HepG2 (cell line): ENCODE data around the gene GRK6. TPM values are rescaled to one million over a fixed set of nuclear protein-coding genes. Genes with fewer than 3 reads are reported as not detected.

Source experiments
- ATF7 ChIP-seq, 2 experiments: fragments of 450-650 bp in 1 of 2; sonication (generic) in 1 of 2; formaldehyde crosslinking in 1 of 2; IDR thresholded peaks; 2 replicates each; pipeline versions ENCODE4 v1.4.0 to v1.6.1; 2016 to 2020; ENCODE audit warnings: antibody characterized with exemption in 1 of 2, mild to moderate bottlenecking in 1 of 2, missing genetic modification reagents in 1 of 2
- HNF4G ChIP-seq, 2 experiments: sonication (generic) in 1 of 2; formaldehyde crosslinking in 1 of 2; IDR thresholded peaks; 2 replicates each; pipeline versions ENCODE4 v1.4.0 to v1.6.1; 2011 to 2020; ENCODE audit warnings: borderline replicate concordance in 2 of 2, low read depth in 2 of 2, mild to moderate bottlenecking in 2 of 2, low read length in 1 of 2, missing genetic modification reagents in 1 of 2, moderate library complexity in 1 of 2
- NFIB ChIP-seq: sonication (generic); formaldehyde crosslinking; IDR thresholded peaks from 2 replicates; pipeline ENCODE4 v1.9.0; 2021; ENCODE audit warnings: missing genetic modification reagents, mild to moderate bottlenecking, borderline replicate concordance
- RORA ChIP-seq: sonication (generic); formaldehyde crosslinking; IDR thresholded peaks from 2 replicates; pipeline ENCODE4 v1.5.0; 2020; ENCODE audit warnings: mild to moderate bottlenecking, missing genetic modification reagents, moderate library complexity
- SRY ChIP-seq: sonication (generic); formaldehyde crosslinking; IDR thresholded peaks from 2 replicates; pipeline ENCODE4 v1.8.0; 2022; ENCODE audit warnings: mild to moderate bottlenecking, missing genetic modification reagents
- STAG1 ChIP-seq: sonication (generic); formaldehyde crosslinking; IDR thresholded peaks from 2 replicates; pipeline ENCODE4 v1.4.0; 2020; ENCODE audit warnings: missing genetic modification reagents
- SYNCRIP ChIP-seq: fragments of 200-400 bp; formaldehyde crosslinking; IDR thresholded peaks from 2 replicates; pipeline ENCODE4 v1.6.1; 2018; ENCODE audit warnings: mild to moderate bottlenecking, low read depth, low read length; ENCODE audit not compliant: insufficient read depth
- TFDP2 ChIP-seq: sonication (generic); formaldehyde crosslinking; IDR thresholded peaks from 2 replicates; pipeline ENCODE4 v1.4.0; 2020; ENCODE audit warnings: missing genetic modification reagents
- ZFP36 ChIP-seq: fragments of 150-350 bp; IDR thresholded peaks from 2 replicates; pipeline ENCODE4 v1.6.1; 2018; ENCODE audit warnings: borderline replicate concordance, low read length, low read depth; ENCODE audit not compliant: partially characterized antibody
- ZNF766 ChIP-seq: sonication (generic); formaldehyde crosslinking; IDR thresholded peaks from 2 replicates; pipeline ENCODE4 v1.5.0; 2020; ENCODE audit warnings: missing genetic modification reagents, borderline replicate concordance
- ZNF800 ChIP-seq: sonication (generic); formaldehyde crosslinking; IDR thresholded peaks from 2 replicates; pipeline ENCODE4 v1.4.0; 2020; ENCODE audit warnings: missing genetic modification reagents
- polyA plus RNA-seq, 8 experiments: library from polyadenylated mRNA; depleted of rRNA in 3 of 8; stranded (reverse) in 7 of 8; unstranded in 1 of 8; fragments of >200 nt; fragmentation: Illumina TruSeq in 4 of 8; extraction: Trizol in 4 of 8; gene quantifications; 2 replicates each; pipeline versions ENCODE4 v1.2.1 to v1.2.3, GENCODE V29; 2011 to 2016; ENCODE audit warnings: low read depth in 4 of 8, missing spikeins in 1 of 8, mixed read lengths in 1 of 8; ENCODE audit not compliant: insufficient read depth in 1 of 8
- total RNA-seq, 5 experiments: library from RNA; depleted of rRNA; stranded (reverse); fragments of >200 nt; fragmentation: Illumina TruSeq; extraction: Trizol; gene quantifications; 2 replicates each; pipeline ENCODE4 v1.2.3, GENCODE V29; 2016; ENCODE audit warnings: low read depth in 1 of 5
- TF ChIP-seq, protein P1 (sequence below): sonication (generic); formaldehyde crosslinking; IDR thresholded peaks from 2 replicates; pipeline ENCODE4 v1.4.0; 2020; ENCODE audit warnings: missing genetic modification reagents, borderline replicate concordance
- TF ChIP-seq, protein P2 (sequence below): sonication (generic); formaldehyde crosslinking; IDR thresholded peaks from 2 replicates; pipeline ENCODE4 v1.4.0; 2020; ENCODE audit warnings: missing genetic modification reagents, borderline replicate concordance
- TF ChIP-seq, protein P3 (sequence below): sonication (generic); formaldehyde crosslinking; IDR thresholded peaks from 2 replicates; pipeline ENCODE4 v1.5.1; 2020; ENCODE audit warnings: mild to moderate bottlenecking, missing genetic modification reagents, borderline replicate concordance

The GRK6 gene
- total and polyA plus RNA-seq, 2 of the 13 experiments (the other 11 are each of a cell fraction or from before 2014, with no cell fraction given), result 13.2 to 19.9 TPM

GRCh38 chr5:177382423-177383029 lies 44.0 kb upstream of the GRK6 start (continued):
- no peak for TF ChIP-seq SYNCRIP
- no peak for TF ChIP-seq ZNF766 (CRISPR knock-in tag)
- TF ChIP-seq ZFP36, result no peak
- TF ChIP-seq STAG1 (CRISPR knock-in tag), result peak; percentile 59
- no peak for TF ChIP-seq ZNF800 (CRISPR knock-in tag)
- TF ChIP-seq SRY (CRISPR knock-in tag), result no peak
- TF ChIP-seq, protein P1, sequence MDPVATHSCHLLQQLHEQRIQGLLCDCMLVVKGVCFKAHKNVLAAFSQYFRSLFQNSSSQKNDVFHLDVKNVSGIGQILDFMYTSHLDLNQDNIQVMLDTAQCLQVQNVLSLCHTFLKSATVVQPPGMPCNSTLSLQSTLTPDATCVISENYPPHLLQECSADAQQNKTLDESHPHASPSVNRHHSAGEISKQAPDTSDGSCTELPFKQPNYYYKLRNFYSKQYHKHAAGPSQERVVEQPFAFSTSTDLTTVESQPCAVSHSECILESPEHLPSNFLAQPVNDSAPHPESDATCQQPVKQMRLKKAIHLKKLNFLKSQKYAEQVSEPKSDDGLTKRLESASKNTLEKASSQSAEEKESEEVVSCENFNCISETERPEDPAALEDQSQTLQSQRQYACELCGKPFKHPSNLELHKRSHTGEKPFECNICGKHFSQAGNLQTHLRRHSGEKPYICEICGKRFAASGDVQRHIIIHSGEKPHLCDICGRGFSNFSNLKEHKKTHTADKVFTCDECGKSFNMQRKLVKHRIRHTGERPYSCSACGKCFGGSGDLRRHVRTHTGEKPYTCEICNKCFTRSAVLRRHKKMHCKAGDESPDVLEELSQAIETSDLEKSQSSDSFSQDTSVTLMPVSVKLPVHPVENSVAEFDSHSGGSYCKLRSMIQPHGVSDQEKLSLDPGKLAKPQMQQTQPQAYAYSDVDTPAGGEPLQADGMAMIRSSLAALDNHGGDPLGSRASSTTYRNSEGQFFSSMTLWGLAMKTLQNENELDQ (CRISPR knock-in tag), result no peak
- TF ChIP-seq NFIB (CRISPR knock-in tag), result no peak
- no peak for TF ChIP-seq ATF7 (IDR thresholded peaks at IDR 0.05)
- TF ChIP-seq ATF7 (CRISPR knock-in tag; IDR thresholded peaks at IDR 0.05), result no peak
- TF ChIP-seq RORA (CRISPR knock-in tag), result no peak
- TF ChIP-seq, protein P2, sequence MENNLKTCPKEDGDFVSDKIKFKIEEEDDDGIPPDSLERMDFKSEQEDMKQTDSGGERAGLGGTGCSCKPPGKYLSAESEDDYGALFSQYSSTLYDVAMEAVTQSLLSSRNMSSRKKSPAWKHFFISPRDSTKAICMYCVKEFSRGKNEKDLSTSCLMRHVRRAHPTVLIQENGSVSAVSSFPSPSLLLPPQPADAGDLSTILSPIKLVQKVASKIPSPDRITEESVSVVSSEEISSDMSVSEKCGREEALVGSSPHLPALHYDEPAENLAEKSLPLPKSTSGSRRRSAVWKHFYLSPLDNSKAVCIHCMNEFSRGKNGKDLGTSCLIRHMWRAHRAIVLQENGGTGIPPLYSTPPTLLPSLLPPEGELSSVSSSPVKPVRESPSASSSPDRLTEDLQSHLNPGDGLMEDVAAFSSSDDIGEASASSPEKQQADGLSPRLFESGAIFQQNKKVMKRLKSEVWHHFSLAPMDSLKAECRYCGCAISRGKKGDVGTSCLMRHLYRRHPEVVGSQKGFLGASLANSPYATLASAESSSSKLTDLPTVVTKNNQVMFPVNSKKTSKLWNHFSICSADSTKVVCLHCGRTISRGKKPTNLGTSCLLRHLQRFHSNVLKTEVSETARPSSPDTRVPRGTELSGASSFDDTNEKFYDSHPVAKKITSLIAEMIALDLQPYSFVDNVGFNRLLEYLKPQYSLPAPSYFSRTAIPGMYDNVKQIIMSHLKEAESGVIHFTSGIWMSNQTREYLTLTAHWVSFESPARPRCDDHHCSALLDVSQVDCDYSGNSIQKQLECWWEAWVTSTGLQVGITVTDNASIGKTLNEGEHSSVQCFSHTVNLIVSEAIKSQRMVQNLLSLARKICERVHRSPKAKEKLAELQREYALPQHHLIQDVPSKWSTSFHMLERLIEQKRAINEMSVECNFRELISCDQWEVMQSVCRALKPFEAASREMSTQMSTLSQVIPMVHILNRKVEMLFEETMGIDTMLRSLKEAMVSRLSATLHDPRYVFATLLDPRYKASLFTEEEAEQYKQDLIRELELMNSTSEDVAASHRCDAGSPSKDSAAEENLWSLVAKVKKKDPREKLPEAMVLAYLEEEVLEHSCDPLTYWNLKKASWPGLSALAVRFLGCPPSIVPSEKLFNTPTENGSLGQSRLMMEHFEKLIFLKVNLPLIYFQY, result no peak
- TF ChIP-seq HNF4G (IDR thresholded peaks at IDR 0.05; ENCODE audit: borderline replicate concordance, low read depth, low read length), result no peak
- no peak for TF ChIP-seq HNF4G (CRISPR knock-in tag; IDR thresholded peaks at IDR 0.05; ENCODE audit: borderline replicate concordance, low read depth)
- TF ChIP-seq, protein P3, sequence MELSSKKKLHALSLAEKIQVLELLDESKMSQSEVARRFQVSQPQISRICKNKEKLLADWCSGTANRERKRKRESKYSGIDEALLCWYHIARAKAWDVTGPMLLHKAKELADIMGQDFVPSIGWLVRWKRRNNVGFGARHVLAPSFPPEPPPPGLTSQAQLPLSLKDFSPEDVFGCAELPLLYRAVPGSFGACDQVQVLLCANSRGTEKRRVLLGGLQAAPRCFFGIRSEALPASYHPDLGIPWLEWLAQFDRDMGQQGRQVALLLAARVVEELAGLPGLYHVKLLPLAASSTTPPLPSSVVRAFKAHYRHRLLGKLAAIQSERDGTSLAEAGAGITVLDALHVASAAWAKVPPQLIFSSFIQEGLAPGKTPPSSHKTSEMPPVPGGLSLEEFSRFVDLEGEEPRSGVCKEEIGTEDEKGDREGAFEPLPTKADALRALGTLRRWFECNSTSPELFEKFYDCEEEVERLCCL (CRISPR knock-in tag), result no peak
- 0 out of 2 replicates have a peak, but pooled peaks have one; percentile 36 for TF ChIP-seq TFDP2 (CRISPR knock-in tag)
